HepG2 (cell line): Measurements from ENCODE around the gene C7orf57.

ENCODE experiments used
- ADNP ChIP-seq: sonication (generic); formaldehyde crosslinking; IDR thresholded peaks from 2 replicates; pipeline ENCODE4 v1.4.0; 2020; ENCODE audit warnings: missing genetic modification reagents
- CTCF ChIP-seq: sonication (generic); formaldehyde crosslinking; IDR thresholded peaks from 2 replicates; pipeline ENCODE4 v1.5.0; 2020; ENCODE audit warnings: mild to moderate bottlenecking, missing genetic modification reagents, moderate library complexity
- JUNB ChIP-seq: sonication (generic); formaldehyde crosslinking; IDR thresholded peaks from 2 replicates; pipeline ENCODE4 v1.8.0; 2022; ENCODE audit warnings: missing genetic modification reagents, mild to moderate bottlenecking, borderline replicate concordance
- SMAD3 ChIP-seq: sonication (generic); formaldehyde crosslinking; IDR thresholded peaks from 2 replicates; pipeline ENCODE4 v1.4.0; 2020; ENCODE audit warnings: missing genetic modification reagents
- ZFP36L2 ChIP-seq: sonication (generic); formaldehyde crosslinking; IDR thresholded peaks from 2 replicates; pipeline ENCODE4 v1.4.0; 2020; ENCODE audit warnings: missing genetic modification reagents
- ZFX ChIP-seq: sonication (generic); formaldehyde crosslinking; IDR thresholded peaks from 2 replicates; pipeline ENCODE4 v1.4.0; 2020; ENCODE audit warnings: mild to moderate bottlenecking, low read depth, missing genetic modification reagents, moderate library complexity
- ZKSCAN1 ChIP-seq: fragments of 150-350 bp; IDR thresholded peaks from 2 replicates; pipeline ENCODE4 v1.6.1; 2014; ENCODE audit warnings: low read length
- ZNF282 ChIP-seq: fragments of 450-650 bp; IDR thresholded peaks from 2 replicates; pipeline ENCODE4 v1.6.1; 2018; ENCODE audit not compliant: partially characterized antibody
- ZNF816 ChIP-seq: sonication (generic); formaldehyde crosslinking; IDR thresholded peaks from 2 replicates; pipeline ENCODE4 v1.8.0; 2022; ENCODE audit warnings: missing genetic modification reagents, mild to moderate bottlenecking, borderline replicate concordance
- TF ChIP-seq, protein P1 (sequence below): sonication (generic); formaldehyde crosslinking; IDR thresholded peaks from 2 replicates; pipeline ENCODE4 v1.4.0; 2020; ENCODE audit warnings: missing genetic modification reagents, mild to moderate bottlenecking, borderline replicate concordance

GRCh38 chr7:48031111-48031510 is 4.2 kb upstream of the C7orf57 start:
- TF ChIP-seq ZKSCAN1 (no peak), ZNF282 (no peak), SMAD3 (CRISPR knock-in tag) (no peak), CTCF (CRISPR knock-in tag) (no peak), ADNP (CRISPR knock-in tag) (no peak), ZNF816 (CRISPR knock-in tag) (no peak), JUNB (no peak), ZFX (no peak), ZFP36L2 (CRISPR knock-in tag) (no peak)
- TF ChIP-seq, protein P1, sequence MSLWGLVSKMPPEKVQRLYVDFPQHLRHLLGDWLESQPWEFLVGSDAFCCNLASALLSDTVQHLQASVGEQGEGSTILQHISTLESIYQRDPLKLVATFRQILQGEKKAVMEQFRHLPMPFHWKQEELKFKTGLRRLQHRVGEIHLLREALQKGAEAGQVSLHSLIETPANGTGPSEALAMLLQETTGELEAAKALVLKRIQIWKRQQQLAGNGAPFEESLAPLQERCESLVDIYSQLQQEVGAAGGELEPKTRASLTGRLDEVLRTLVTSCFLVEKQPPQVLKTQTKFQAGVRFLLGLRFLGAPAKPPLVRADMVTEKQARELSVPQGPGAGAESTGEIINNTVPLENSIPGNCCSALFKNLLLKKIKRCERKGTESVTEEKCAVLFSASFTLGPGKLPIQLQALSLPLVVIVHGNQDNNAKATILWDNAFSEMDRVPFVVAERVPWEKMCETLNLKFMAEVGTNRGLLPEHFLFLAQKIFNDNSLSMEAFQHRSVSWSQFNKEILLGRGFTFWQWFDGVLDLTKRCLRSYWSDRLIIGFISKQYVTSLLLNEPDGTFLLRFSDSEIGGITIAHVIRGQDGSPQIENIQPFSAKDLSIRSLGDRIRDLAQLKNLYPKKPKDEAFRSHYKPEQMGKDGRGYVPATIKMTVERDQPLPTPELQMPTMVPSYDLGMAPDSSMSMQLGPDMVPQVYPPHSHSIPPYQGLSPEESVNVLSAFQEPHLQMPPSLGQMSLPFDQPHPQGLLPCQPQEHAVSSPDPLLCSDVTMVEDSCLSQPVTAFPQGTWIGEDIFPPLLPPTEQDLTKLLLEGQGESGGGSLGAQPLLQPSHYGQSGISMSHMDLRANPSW, result no peak
